ENCODE measurements around the gene SP110. TPM values are rescaled to one million over a fixed set of nuclear protein-coding genes. Genes with fewer than 3 reads are reported as not detected.

The SP110 gene
- total RNA-seq, 4 donors from 2014 or later, result 20.3 to 39.6 (median 27.7) TPM

GRCh38 chr2:230231251-230231650, 11.5 kb upstream of the SP110 start:
- no peak for TF ChIP-seq CTCF (IDR thresholded peaks at IDR 0.05; ENCODE audit: low read depth)

GRCh38 chr2:230230496-230231200, 10.9 kb upstream of the SP110 start:
- TF ChIP-seq CTCF (IDR thresholded peaks at IDR 0.05; ENCODE audit: low read depth), result no peak

GRCh38 chr2:230230087-230230486, 10.3 kb upstream of the SP110 start:
- no peak for TF ChIP-seq CTCF (IDR thresholded peaks at IDR 0.05; ENCODE audit: low read depth)

GRCh38 chr2:230227216-230227615, 7.4 kb upstream of the SP110 start:
- TF ChIP-seq CTCF (IDR thresholded peaks at IDR 0.05; ENCODE audit: low read depth), result no peak

- TF ChIP-seq CTCF (IDR thresholded peaks at IDR 0.05; ENCODE audit: low read depth), result no peak
Observed at GRCh38 chr2:230226051-230226551, 6.3 kb upstream of the SP110 start.

- no peak for TF ChIP-seq CTCF (IDR thresholded peaks at IDR 0.05; ENCODE audit: low read depth)
Observed at GRCh38 chr2:230225486-230225885, 5.7 kb upstream of the SP110 start, which contains the start of gene SP140. TSS of gene SP140 (plus strand) at chr2:230225736. CDS start at chr2:230225845, 109 bp downstream.

GRCh38 chr2:230224458-230224857, 4.7 kb upstream of the SP110 start:
- no peak for TF ChIP-seq CTCF (IDR thresholded peaks at IDR 0.05; ENCODE audit: low read depth)
